Measurements from ENCODE around the gene PSME4.

The PSME4 gene

GRCh38 chr2:53987336-53987921 is 16.6 kb upstream of the PSME4 start:
- Histone ChIP-seq H3K4me1 (ENCODE audit: insufficient read depth, low read length) (no peaks in the 10 kb centered on the region), H3K9me3 (ENCODE audit: insufficient read depth, low read length, severe bottlenecking) (no peaks in the 10 kb centered on the region), H3K27ac (ENCODE audit: low read length) (no peak overlapping the region), H3K4me3 (ENCODE audit: low read depth in 1 of 2, low read length in 2 of 2) (no peak overlapping the region), H3K36me3 (ENCODE audit: insufficient read depth, low read length) (no peaks in the 10 kb centered on the region; the same call in 1 of the 2 replicates), H2AFZ (ENCODE audit: low read depth, low read length) (no peak overlapping the region), H3K4me2 (ENCODE audit: insufficient read depth, low read length) (no peak overlapping the region), H3K9ac (ENCODE audit: low read depth, low read length) (no peak overlapping the region), H3K79me2 (ENCODE audit: insufficient read depth, low read length) (no peaks in the 10 kb centered on the region), H3K27me3 (ENCODE audit: insufficient read depth, low read length, poor library complexity) (no peaks in the 10 kb centered on the region), H4K20me1 (ENCODE audit: insufficient read depth, low read length) (no peaks in the 10 kb centered on the region)
- ATAC-seq (ENCODE audit: insufficient read depth, low read depth) (no peak), DNase-seq (no peak)
- TF ChIP-seq CTCF (IDR thresholded peaks at IDR 0.05; ENCODE audit: borderline replicate concordance, extremely low read depth, low read length, poor library complexity, severe bottlenecking) = no peak
- no peak for TF ChIP-seq EZH2 (IDR thresholded peaks at IDR 0.05; ENCODE audit: borderline replicate concordance, low read depth, low read length, severe bottlenecking)

- no peaks in the 10 kb centered on the region for H3K9me3 ChIP-seq (ENCODE audit: insufficient read depth, low read length, severe bottlenecking)
- H3K4me3 ChIP-seq (ENCODE audit: low read depth in 1 of 2, low read length in 2 of 2) = no peak overlapping the region
- H3K27ac ChIP-seq (ENCODE audit: low read length) = no peak overlapping the region
- H3K9ac ChIP-seq (ENCODE audit: low read depth, low read length) = no peak overlapping the region
- no peak overlapping the region for H3K4me2 ChIP-seq (ENCODE audit: insufficient read depth, low read length)
- H3K27me3 ChIP-seq (ENCODE audit: insufficient read depth, low read length, poor library complexity) = no peaks in the 10 kb centered on the region
- no peaks in the 10 kb centered on the region for H3K4me1 ChIP-seq (ENCODE audit: insufficient read depth, low read length)
- no peak for TF ChIP-seq CTCF (IDR thresholded peaks at IDR 0.05; ENCODE audit: borderline replicate concordance, extremely low read depth, low read length, poor library complexity, severe bottlenecking)
- no peak for TF ChIP-seq EZH2 (IDR thresholded peaks at IDR 0.05; ENCODE audit: borderline replicate concordance, low read depth, low read length, severe bottlenecking)
- no peak overlapping the region for H2AFZ ChIP-seq (ENCODE audit: low read depth, low read length)
- H3K79me2 ChIP-seq (ENCODE audit: insufficient read depth, low read length) = no peaks in the 10 kb centered on the region
- H3K36me3 ChIP-seq (ENCODE audit: insufficient read depth, low read length) = peaks cover 5% of the 10 kb centered on the region; the same call in 1 of the 2 replicates
- no peaks in the 10 kb centered on the region for H4K20me1 ChIP-seq (ENCODE audit: insufficient read depth, low read length)
- no peak for ATAC-seq (ENCODE audit: insufficient read depth, low read depth)
- DNase-seq = no peak
Measured at GRCh38 chr2:53985646-53986045, 14.9 kb upstream of the PSME4 start.

- Histone ChIP-seq H3K4me1 (ENCODE audit: insufficient read depth, low read length) (peaks cover 37% of the 10 kb centered on the region), H3K79me2 (ENCODE audit: insufficient read depth, low read length) (peaks cover 63% of the 10 kb centered on the region), H3K27ac (ENCODE audit: low read length) (peak overlapping the region; percentile 86), H3K4me3 (ENCODE audit: low read depth in 1 of 2, low read length in 2 of 2) (peak overlapping the region; percentile 98 to 99), H2AFZ (ENCODE audit: low read depth, low read length) (peak overlapping the region; percentile 81), H3K9ac (ENCODE audit: low read depth, low read length) (peak overlapping the region; percentile 75), H4K20me1 (ENCODE audit: insufficient read depth, low read length) (peaks cover 27% of the 10 kb centered on the region; the same call in 1 of the 2 replicates), H3K27me3 (ENCODE audit: insufficient read depth, low read length, poor library complexity) (no peaks in the 10 kb centered on the region), H3K36me3 (ENCODE audit: insufficient read depth, low read length) (no peaks in the 10 kb centered on the region; the same call in 1 of the 2 replicates), H3K4me2 (ENCODE audit: insufficient read depth, low read length) (peak overlapping the region; percentile 72), H3K9me3 (ENCODE audit: insufficient read depth, low read length, severe bottlenecking) (no peaks in the 10 kb centered on the region)
- peak; percentile 52 for DNase-seq
- TF ChIP-seq CTCF (IDR thresholded peaks at IDR 0.05; ENCODE audit: borderline replicate concordance, extremely low read depth, low read length, poor library complexity, severe bottlenecking) = no peak
- TF ChIP-seq EZH2 (IDR thresholded peaks at IDR 0.05; ENCODE audit: borderline replicate concordance, low read depth, low read length, severe bottlenecking) = no peak
- peak; percentile 47 for ATAC-seq (ENCODE audit: insufficient read depth, low read depth)
Measured at GRCh38 chr2:53969968-53970723, 647 bp downstream of the PSME4 start.

All from DND-41 (cell line).